Cardiac muscle cell (in vitro differentiated cells and primary cell): ENCODE results near the gene TRA2A. TPM values are rescaled to one million over a fixed set of nuclear protein-coding genes. Genes with fewer than 3 reads are reported as not detected.

Experiments
- DNase-seq, 2 donors: peaks; one replicate each; pipeline versions ENCODE4 v3.0.0 to v3.0.0-alpha.2; 2010 to 2017; ENCODE audit warnings: low read depth in 1 of 2, low spot score in 1 of 2
- H3K27ac ChIP-seq: fragments of 200-600 bp; sonication (generic); 2 replicates; pipeline ENCODE4 v1.5.1; 2016
- H3K27me3 ChIP-seq: fragments of 200-600 bp; sonication (generic); 2 replicates; pipeline ENCODE4 v1.6.0; 2016; ENCODE audit warnings: control low read depth
- H3K36me3 ChIP-seq: fragments of 200-600 bp; sonication (generic); 2 replicates; pipeline ENCODE4 v1.5.1; 2016; ENCODE audit warnings: control low read depth
- H3K4me1 ChIP-seq: fragments of 200-600 bp; sonication (generic); 2 replicates; pipeline ENCODE4 v1.8.1; 2017; ENCODE audit warnings: low read depth, mild to moderate bottlenecking, mixed run types
- H3K4me3 ChIP-seq: fragments of 200-600 bp; sonication (generic); 2 replicates; pipeline ENCODE4 v1.5.1; 2016; ENCODE audit warnings: mild to moderate bottlenecking
- H3K9me3 ChIP-seq: fragments of 200-600 bp; sonication (generic); 2 replicates; pipeline ENCODE4 v1.5.1; 2017; ENCODE audit warnings: low read depth, mild to moderate bottlenecking, control low read depth
- CTCF ChIP-seq: IDR thresholded peaks from 2 replicates; pipeline ENCODE4 v1.5.1; 2012; ENCODE audit warnings: low read depth, mild to moderate bottlenecking, low read length
- polyA plus RNA-seq: library from polyadenylated mRNA; unstranded; fragments of >200 nt; fragmentation: Nextera tagmentation; extraction: Ambion mirVana; gene quantifications from 2 replicates; pipeline ENCODE4 v1.2.1, GENCODE V29; 2016
- total RNA-seq: library from RNA; depleted of rRNA; stranded (reverse); fragments of >200 nt; gene quantifications from 2 replicates; pipeline ENCODE4 v1.2.3, GENCODE V29; 2016

TRA2A gene
- total and polyA plus RNA-seq, 2 experiments from 2014 or later = 47.4 to 68.7 TPM

GRCh38 chr7:23477962-23478866, 53.6 kb downstream of the TRA2A start:
- H3K9me3 ChIP-seq = no peaks in the 10 kb centered on the region
- H3K4me1 ChIP-seq = peaks cover 24% of the 10 kb centered on the region
- no peak for DNase-seq
- no peaks in the 10 kb centered on the region for H3K27me3 ChIP-seq
- TF ChIP-seq CTCF = no peak
- no peak overlapping the region for H3K4me3 ChIP-seq
- no peaks in the 10 kb centered on the region for H3K36me3 ChIP-seq
- no peak overlapping the region for H3K27ac ChIP-seq

- no peaks in the 10 kb centered on the region for H3K27me3 ChIP-seq
- no peaks in the 10 kb centered on the region for H3K9me3 ChIP-seq
- H3K36me3 ChIP-seq = no peaks in the 10 kb centered on the region
- TF ChIP-seq CTCF = no peak
- H3K27ac ChIP-seq = peak overlapping the region; percentile 44
- H3K4me3 ChIP-seq = peak overlapping the region; percentile 72
- peaks cover 24% of the 10 kb centered on the region for H3K4me1 ChIP-seq
- no peak for DNase-seq
Observed at GRCh38 chr7:23477157-23477499, 54.7 kb downstream of the TRA2A start.

- H3K9me3 ChIP-seq = no peaks in the 10 kb centered on the region
- H3K27ac ChIP-seq = peak overlapping the region; percentile 44
- H3K36me3 ChIP-seq = no peaks in the 10 kb centered on the region
- no peak for DNase-seq
- peaks cover 24% of the 10 kb centered on the region for H3K4me1 ChIP-seq
- peak overlapping the region; percentile 72 for H3K4me3 ChIP-seq
- no peaks in the 10 kb centered on the region for H3K27me3 ChIP-seq
- TF ChIP-seq CTCF = no peak
Observed at GRCh38 chr7:23476286-23477156, 55.3 kb downstream of the TRA2A start.

- Histone ChIP-seq H3K27me3 (no peaks in the 10 kb centered on the region), H3K27ac (peak overlapping the region; percentile 96), H3K36me3 (no peaks in the 10 kb centered on the region), H3K9me3 (no peaks in the 10 kb centered on the region), H3K4me3 (peak overlapping the region; percentile 72), H3K4me1 (peaks cover 24% of the 10 kb centered on the region)
- no peak for DNase-seq
- TF ChIP-seq CTCF = no peak
Observed at GRCh38 chr7:23475576-23475839, 56.3 kb downstream of the TRA2A start.

GRCh38 chr7:23474829-23475575, 56.8 kb downstream of the TRA2A start:
- no peaks in the 10 kb centered on the region for H3K9me3 ChIP-seq
- H3K27me3 ChIP-seq = no peaks in the 10 kb centered on the region
- TF ChIP-seq CTCF = no peak
- peaks cover 24% of the 10 kb centered on the region for H3K4me1 ChIP-seq
- H3K4me3 ChIP-seq = peak overlapping the region; percentile 72
- no peaks in the 10 kb centered on the region for H3K36me3 ChIP-seq
- H3K27ac ChIP-seq = peak overlapping the region; percentile 96
- no peak for DNase-seq
